ENCODE measurements around the gene HNRNPD.

GRCh38 chr4:82354788-82355187, 19.0 kb downstream of the HNRNPD start:
- TF ChIP-seq POLR2A (IDR thresholded peaks at IDR 0.05) (no peak), CTCF (IDR thresholded peaks at IDR 0.05) (no peak)

Measured in lower leg skin (tissue), 3 donors.